ENCODE measurements around the gene NT5DC1. TPM values are rescaled to one million over a fixed set of nuclear protein-coding genes. Genes with fewer than 3 reads are reported as not detected.
A peak's percentile ranks its signal among the peaks of the same experiment; 100 is the strongest.

NT5DC1 gene
- polyA plus RNA-seq, 4 donors, result 18.4 to 59.5 (median 24.7) TPM

- FAIRE-seq (no peak), DNase-seq (no peak)
- H3K4me1 ChIP-seq (ENCODE audit: control insufficient read depth in 3 of 3, insufficient read depth in 2 of 3, low read depth in 1 of 3, low read length in 2 of 3), result no peaks in the 10 kb centered on the region
- H3K27ac ChIP-seq (ENCODE audit: low read depth in 1 of 3, low read length in 2 of 3), result no peak overlapping the region
- H3K9me3 ChIP-seq (ENCODE audit: control insufficient read depth in 2 of 2, insufficient read depth in 1 of 2, low read depth in 1 of 2, low read length in 1 of 2), result peaks cover 0 to 2% of the 10 kb centered on the region in 2 donors
- H3K27me3 ChIP-seq (ENCODE audit: control insufficient read depth in 3 of 3, insufficient read depth in 3 of 3, low read length in 3 of 3), result no peaks in the 10 kb centered on the region
- peaks cover 2 to 17% (median 2%) of the 10 kb centered on the region in 3 donors for H3K36me3 ChIP-seq (ENCODE audit: control insufficient read depth in 3 of 3, insufficient read depth in 2 of 3, low read depth in 1 of 3, low read length in 3 of 3)
- H3K4me3 ChIP-seq (ENCODE audit: low read depth in 1 of 3, low read length in 3 of 3), result no peak overlapping the region
- 92 to 100% (median 96%) methylated on average over 1 of the region's 1 CpG for WGBS, 3 donors
Observed at GRCh38 chr6:116263353-116263752, 162.7 kb downstream of the NT5DC1 start.

- peaks cover 0 to 2% of the 10 kb centered on the region in 2 donors for H3K9me3 ChIP-seq (ENCODE audit: control insufficient read depth in 2 of 2, insufficient read depth in 1 of 2, low read depth in 1 of 2, low read length in 1 of 2)
- no peak overlapping the region for H3K27ac ChIP-seq (ENCODE audit: low read depth in 1 of 3, low read length in 2 of 3)
- H3K4me1 ChIP-seq (ENCODE audit: control insufficient read depth in 3 of 3, insufficient read depth in 2 of 3, low read depth in 1 of 3, low read length in 2 of 3), result no peaks in the 10 kb centered on the region
- H3K27me3 ChIP-seq (ENCODE audit: control insufficient read depth in 3 of 3, insufficient read depth in 3 of 3, low read length in 3 of 3), result no peaks in the 10 kb centered on the region
- 85 to 91% (median 90%) methylated on average over 4 of the region's 4 CpGs for WGBS, 3 donors
- H3K36me3 ChIP-seq (ENCODE audit: control insufficient read depth in 3 of 3, insufficient read depth in 2 of 3, low read depth in 1 of 3, low read length in 3 of 3), result peaks cover 2 to 13% (median 2%) of the 10 kb centered on the region in 3 donors
- FAIRE-seq (no peak), DNase-seq (peak in 1 of 2 donors; percentile 28)
- no peak overlapping the region for H3K4me3 ChIP-seq (ENCODE audit: low read depth in 1 of 3, low read length in 3 of 3)
Observed at GRCh38 chr6:116265041-116265829, 164.6 kb downstream of the NT5DC1 start.

- no peaks in the 10 kb centered on the region for H3K4me1 ChIP-seq (ENCODE audit: control insufficient read depth in 3 of 3, insufficient read depth in 2 of 3, low read depth in 1 of 3, low read length in 2 of 3)
- no peak overlapping the region for H3K27ac ChIP-seq (ENCODE audit: low read depth in 1 of 3, low read length in 2 of 3)
- no peak for FAIRE-seq
- H3K36me3 ChIP-seq (ENCODE audit: control insufficient read depth in 3 of 3, insufficient read depth in 2 of 3, low read depth in 1 of 3, low read length in 3 of 3), result peaks cover 2 to 13% (median 6%) of the 10 kb centered on the region in 3 donors
- no peaks in the 10 kb centered on the region for H3K27me3 ChIP-seq (ENCODE audit: control insufficient read depth in 3 of 3, insufficient read depth in 3 of 3, low read length in 3 of 3)
- no peak overlapping the region for H3K4me3 ChIP-seq (ENCODE audit: low read depth in 1 of 3, low read length in 3 of 3)
- DNase-seq, result no peak
- peaks cover 0 to 2% of the 10 kb centered on the region in 2 donors for H3K9me3 ChIP-seq (ENCODE audit: control insufficient read depth in 2 of 2, insufficient read depth in 1 of 2, low read depth in 1 of 2, low read length in 1 of 2)
Observed at GRCh38 chr6:116266803-116267202, 166.2 kb downstream of the NT5DC1 start.

- H3K4me3 ChIP-seq (ENCODE audit: low read depth in 1 of 3, low read length in 3 of 3), result no peak overlapping the region
- FAIRE-seq (no peak), DNase-seq (no peak)
- WGBS, 3 donors, result 49 to 53% (median 52%) methylated on average over 3 of the region's 3 CpGs
- H3K36me3 ChIP-seq (ENCODE audit: control insufficient read depth in 3 of 3, insufficient read depth in 2 of 3, low read depth in 1 of 3, low read length in 3 of 3), result peaks cover 2 to 13% (median 9%) of the 10 kb centered on the region in 3 donors
- peaks cover 0 to 2% of the 10 kb centered on the region in 2 donors for H3K9me3 ChIP-seq (ENCODE audit: control insufficient read depth in 2 of 2, insufficient read depth in 1 of 2, low read depth in 1 of 2, low read length in 1 of 2)
- no peak overlapping the region for H3K27ac ChIP-seq (ENCODE audit: low read depth in 1 of 3, low read length in 2 of 3)
- H3K4me1 ChIP-seq (ENCODE audit: control insufficient read depth in 3 of 3, insufficient read depth in 2 of 3, low read depth in 1 of 3, low read length in 2 of 3), result no peaks in the 10 kb centered on the region
- no peaks in the 10 kb centered on the region for H3K27me3 ChIP-seq (ENCODE audit: control insufficient read depth in 3 of 3, insufficient read depth in 3 of 3, low read length in 3 of 3)
Observed at GRCh38 chr6:116267836-116268588, 167.4 kb downstream of the NT5DC1 start.

- no peaks in the 10 kb centered on the region for H3K27me3 ChIP-seq (ENCODE audit: control insufficient read depth in 3 of 3, insufficient read depth in 3 of 3, low read length in 3 of 3)
- DNase-seq, result peak; percentile 54 to 70
- peaks cover 6 to 16% (median 9%) of the 10 kb centered on the region in 3 donors for H3K36me3 ChIP-seq (ENCODE audit: control insufficient read depth in 3 of 3, insufficient read depth in 2 of 3, low read depth in 1 of 3, low read length in 3 of 3)
- no peaks in the 10 kb centered on the region for H3K4me1 ChIP-seq (ENCODE audit: control insufficient read depth in 3 of 3, insufficient read depth in 2 of 3, low read depth in 1 of 3, low read length in 2 of 3)
- no peak for FAIRE-seq
- WGBS, 3 donors, result 30 to 32% (median 31%) methylated on average over 3 of the region's 3 CpGs
- no peak overlapping the region for H3K27ac ChIP-seq (ENCODE audit: low read depth in 1 of 3, low read length in 2 of 3)
- no peak overlapping the region for H3K4me3 ChIP-seq (ENCODE audit: low read depth in 1 of 3, low read length in 3 of 3)
- H3K9me3 ChIP-seq (ENCODE audit: control insufficient read depth in 2 of 2, insufficient read depth in 1 of 2, low read depth in 1 of 2, low read length in 1 of 2), result peaks cover 0 to 1% of the 10 kb centered on the region in 2 donors
Observed at GRCh38 chr6:116268589-116269293, 168.1 kb downstream of the NT5DC1 start.

- FAIRE-seq, result no peak
- no peaks in the 10 kb centered on the region for H3K27me3 ChIP-seq (ENCODE audit: control insufficient read depth in 3 of 3, insufficient read depth in 3 of 3, low read length in 3 of 3)
- H3K27ac ChIP-seq (ENCODE audit: low read depth in 1 of 3, low read length in 2 of 3), result no peak overlapping the region
- H3K4me1 ChIP-seq (ENCODE audit: control insufficient read depth in 3 of 3, insufficient read depth in 2 of 3, low read depth in 1 of 3, low read length in 2 of 3), result peaks cover 0 to 4% (median 3%) of the 10 kb centered on the region in 3 donors
- no peaks in the 10 kb centered on the region for H3K9me3 ChIP-seq (ENCODE audit: control insufficient read depth in 2 of 2, insufficient read depth in 1 of 2, low read depth in 1 of 2, low read length in 1 of 2)
- H3K36me3 ChIP-seq (ENCODE audit: control insufficient read depth in 3 of 3, insufficient read depth in 2 of 3, low read depth in 1 of 3, low read length in 3 of 3), result peaks cover 10 to 15% (median 11%) of the 10 kb centered on the region in 3 donors
- WGBS, 3 donors, result 53 to 88% (median 74%) methylated on average over 2 of the region's 2 CpGs
- H3K4me3 ChIP-seq (ENCODE audit: low read depth in 1 of 3, low read length in 3 of 3), result no peak overlapping the region
- DNase-seq, result no peak
Observed at GRCh38 chr6:116271149-116271708, 170.6 kb downstream of the NT5DC1 start.

- DNase-seq, result peak; percentile 5 to 30
- Histone ChIP-seq H3K4me1 (ENCODE audit: control insufficient read depth in 3 of 3, insufficient read depth in 2 of 3, low read depth in 1 of 3, low read length in 2 of 3) (peaks cover 4 to 18% (median 13%) of the 10 kb centered on the region in 3 donors), H3K36me3 (ENCODE audit: control insufficient read depth in 3 of 3, insufficient read depth in 2 of 3, low read depth in 1 of 3, low read length in 3 of 3) (peaks cover 5 to 25% (median 8%) of the 10 kb centered on the region in 3 donors), H3K4me3 (ENCODE audit: low read depth in 1 of 3, low read length in 3 of 3) (peak overlapping the region in 2 of 3 donors; percentile 82 to 95), H3K9me3 (ENCODE audit: control insufficient read depth in 2 of 2, insufficient read depth in 1 of 2, low read depth in 1 of 2, low read length in 1 of 2) (no peaks in the 10 kb centered on the region), H3K27ac (ENCODE audit: low read depth in 1 of 3, low read length in 2 of 3) (no peak overlapping the region), H3K27me3 (ENCODE audit: control insufficient read depth in 3 of 3, insufficient read depth in 3 of 3, low read length in 3 of 3) (no peaks in the 10 kb centered on the region)
- FAIRE-seq, result no peak
- 15 to 31% (median 25%) methylated on average over 3 of the region's 3 CpGs for WGBS, 3 donors
Observed at GRCh38 chr6:116277124-116277523, 176.5 kb downstream of the NT5DC1 start.

GRCh38 chr6:116278481-116278829 lies 177.8 kb downstream of the NT5DC1 start:
- no peak for FAIRE-seq
- DNase-seq, result peak in 1 of 2 donors; percentile 19
- WGBS, 3 donors, result 44 to 68% (median 66%) methylated on average over 11 of the region's 11 CpGs

More at GRCh38 chr6:116278481-116278829, 177.8 kb downstream of the NT5DC1 start:
- Histone ChIP-seq H3K4me1 (ENCODE audit: control insufficient read depth in 3 of 3, insufficient read depth in 2 of 3, low read depth in 1 of 3, low read length in 2 of 3) (peaks cover 4 to 18% (median 13%) of the 10 kb centered on the region in 3 donors), H3K27ac (ENCODE audit: low read depth in 1 of 3, low read length in 2 of 3) (peak overlapping the region; percentile 93 to 99 (median 98)), H3K27me3 (ENCODE audit: control insufficient read depth in 3 of 3, insufficient read depth in 3 of 3, low read length in 3 of 3) (no peaks in the 10 kb centered on the region), H3K4me3 (ENCODE audit: low read depth in 1 of 3, low read length in 3 of 3) (peak overlapping the region; percentile 78 to 95 (median 82)), H3K36me3 (ENCODE audit: control insufficient read depth in 3 of 3, insufficient read depth in 2 of 3, low read depth in 1 of 3, low read length in 3 of 3) (peaks cover 2 to 23% (median 5%) of the 10 kb centered on the region in 3 donors), H3K9me3 (ENCODE audit: control insufficient read depth in 2 of 2, insufficient read depth in 1 of 2, low read depth in 1 of 2, low read length in 1 of 2) (no peaks in the 10 kb centered on the region)
